ENCODE measurements around the gene MYADML2. TPM values are rescaled to one million over a fixed set of nuclear protein-coding genes. Genes with fewer than 3 reads are reported as not detected.

Gene MYADML2
- total RNA-seq, 1 experiment from 2014 or later: 0.22 TPM

GRCh38 chr17:81939218-81939617, 7.8 kb downstream of the MYADML2 start:
- Histone ChIP-seq H3K4me2 (ENCODE audit: insufficient read depth, insufficient read length, low read length) (no peak overlapping the region), H2BK120ac (ENCODE audit: low read depth, low read length, poor library complexity, severe bottlenecking) (no peak overlapping the region), H4K91ac (ENCODE audit: insufficient read length, low read depth, low read length) (no peak overlapping the region), H3K79me1 (ENCODE audit: insufficient read depth, low read depth, low read length, poor library complexity, severe bottlenecking) (peaks cover 3% of the 10 kb centered on the region), H4K8ac (replicated peaks; ENCODE audit: insufficient read length, low read depth, low read length) (no peak overlapping the region), H3K27me3 (ENCODE audit: insufficient read depth, low read length) (no peaks in the 10 kb centered on the region), H4K5ac (ENCODE audit: insufficient read length, low read depth, low read length) (no peak overlapping the region), H4K20me1 (ENCODE audit: control insufficient read depth, insufficient read depth, insufficient read length) (peaks cover 4% of the 10 kb centered on the region), H2BK15ac (ENCODE audit: low read depth, low read length) (no peak overlapping the region), H2BK5ac (ENCODE audit: insufficient read length, low read length) (no peak overlapping the region), H3K9ac (ENCODE audit: extremely low read depth, insufficient read length, low read length) (no peak overlapping the region), H3K23ac (ENCODE audit: insufficient read length, low read depth, low read length) (no peak overlapping the region), H3K4me1 (ENCODE audit: insufficient read depth, low read length) (no peaks in the 10 kb centered on the region; the same call in 1 of the 2 replicates), H3K9me3 (ENCODE audit: control insufficient read depth, low read depth, low read length) (no peaks in the 10 kb centered on the region), H3K56ac (ENCODE audit: insufficient read length, low read depth, low read length) (no peak overlapping the region), H3T11ph (ENCODE audit: low read length) (no peak overlapping the region), H2AK5ac (ENCODE audit: insufficient read length, low read length) (no peak overlapping the region), H2AFZ (ENCODE audit: low read length) (no peak overlapping the region), H2BK12ac (ENCODE audit: insufficient read length, low read depth, low read length) (no peak overlapping the region), H3K14ac (ENCODE audit: insufficient read depth, low read length) (no peak overlapping the region), H3K79me2 (ENCODE audit: insufficient read depth, low read length) (peaks cover 2% of the 10 kb centered on the region; the same call in 1 of the 2 replicates), H3K23me2 (ENCODE audit: insufficient read length, low read depth, low read length, poor library complexity, severe bottlenecking) (peaks cover 4% of the 10 kb centered on the region), H3K18ac (ENCODE audit: insufficient read length, low read depth, low read length) (no peak overlapping the region), H3K27ac (ENCODE audit: insufficient read length, low read depth, low read length) (no peak overlapping the region), H3K4ac (ENCODE audit: low read depth, low read length) (no peak overlapping the region), H2BK20ac (ENCODE audit: low read depth, low read length, poor library complexity, severe bottlenecking) (no peak overlapping the region)
- Mint-ChIP-seq H3K27ac (no peak overlapping the region; a peak in 1 of 7 replicates), H3K36me3 (ENCODE audit: insufficient read depth in 1 of 3, low read depth in 3 of 3) (peaks cover 3 to 17% (median 7%) of the 10 kb centered on the region in 3 experiments; a peak in 6 of 7 replicates), H3K4me3 (no peak overlapping the region), H3K27me3 (ENCODE audit: low read depth) (peaks cover 54% of the 10 kb centered on the region), H3K4me1 (peaks cover 8 to 27% of the 10 kb centered on the region in 2 experiments), H3K9me3 (no peaks in the 10 kb centered on the region)
- no peak for TF ChIP-seq CTCF (conservative IDR thresholded peaks at IDR 0.05)
- no CpG with 5 or more reads among the region's 15 CpGs for WGBS (ENCODE audit: extremely low coverage, insufficient read length, low lambda C conversion rate)
- DNase-seq: no peak

Measured in H9 (cell line).